GM21423 (cell line): ENCODE measurements around the gene ZFPM1.

ENCODE experiments used
- ATAC-seq: cut with Tn5 transposase; IDR thresholded peaks from one replicate; pipeline ENCODE4 v1.9.1; 2021; ENCODE audit warnings: mild to moderate bottlenecking, moderate library complexity; ENCODE audit not compliant: unreplicated experiment

The ZFPM1 gene

DNA sequence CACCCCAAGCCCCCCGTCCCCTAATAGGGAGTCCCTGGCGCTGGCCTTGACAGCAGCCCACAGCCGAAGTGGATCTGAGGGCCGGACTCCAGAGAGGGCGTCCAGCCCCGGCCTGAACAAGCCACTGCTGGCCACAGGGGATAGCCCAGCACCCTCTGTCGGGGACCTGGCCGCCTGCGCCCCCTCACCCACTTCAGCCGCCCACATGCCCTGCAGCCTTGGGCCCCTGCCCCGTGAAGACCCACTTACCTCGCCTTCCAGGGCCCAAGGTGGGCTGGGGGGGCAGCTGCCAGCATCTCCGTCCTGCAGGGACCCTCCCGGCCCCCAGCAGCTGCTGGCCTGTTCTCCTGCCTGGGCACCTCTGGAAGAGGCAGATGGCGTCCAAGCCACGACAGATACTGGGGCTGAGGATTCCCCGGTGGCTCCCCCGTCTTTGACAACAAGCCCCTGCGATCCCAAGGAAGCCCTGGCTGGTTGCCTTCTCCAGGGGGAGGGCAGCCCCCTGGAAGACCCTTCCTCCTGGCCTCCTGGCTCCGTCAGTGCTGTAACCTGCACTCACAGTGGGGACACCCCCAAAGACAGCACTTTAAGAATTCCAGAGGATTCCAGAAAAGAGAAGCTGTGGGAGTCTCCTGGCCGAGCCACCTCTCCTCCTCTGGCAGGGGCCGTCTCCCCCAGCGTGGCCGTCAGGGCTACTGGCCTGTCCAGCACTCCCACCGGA, 19.3 kb upstream of the ZFPM1 start:
- no peak for ATAC-seq

DNA sequence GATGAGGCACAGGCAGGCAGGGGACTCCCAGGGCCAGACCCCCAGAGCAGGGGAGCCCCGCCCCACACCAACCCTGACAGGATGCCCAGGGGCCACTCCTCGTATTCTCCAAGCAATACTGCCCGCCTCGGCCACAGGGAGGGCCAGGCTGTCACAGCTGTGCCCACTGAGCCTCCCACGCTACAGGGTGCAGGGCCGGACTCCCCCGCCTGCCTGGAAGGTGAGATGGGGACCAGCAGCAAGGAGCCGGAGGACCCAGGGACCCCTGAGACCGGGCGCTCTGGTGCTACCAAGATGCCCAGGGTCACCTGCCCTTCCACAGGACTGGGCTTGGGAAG, 18.8 kb upstream of the ZFPM1 start:
- no peak for ATAC-seq

GRCh38 chr16:88434746-88435145, 18.3 kb upstream of the ZFPM1 start:
- ATAC-seq = no peak

- ATAC-seq = no peak
Observed at GRCh38 chr16:88435437-88436355, 17.4 kb upstream of the ZFPM1 start.

DNA sequence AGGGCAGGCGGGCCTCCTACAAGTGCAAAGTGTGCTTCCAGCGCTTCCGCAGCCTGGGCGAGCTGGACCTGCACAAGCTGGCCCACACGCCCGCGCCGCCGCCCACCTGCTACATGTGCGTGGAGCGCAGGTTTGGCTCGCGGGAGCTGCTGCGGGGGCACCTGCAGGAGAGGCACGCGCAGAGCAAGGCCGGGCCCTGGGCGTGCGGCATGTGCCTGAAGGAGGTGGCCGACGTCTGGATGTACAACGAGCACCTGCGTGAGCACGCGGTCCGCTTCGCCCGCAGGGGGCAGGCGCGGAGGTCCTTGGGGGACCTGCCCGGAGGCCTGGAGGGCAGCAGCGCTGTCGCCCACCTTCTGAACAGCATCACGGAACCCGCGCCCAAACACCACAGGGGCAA, 16.3 kb upstream of the ZFPM1 start:
- ATAC-seq = no peak

DNA sequence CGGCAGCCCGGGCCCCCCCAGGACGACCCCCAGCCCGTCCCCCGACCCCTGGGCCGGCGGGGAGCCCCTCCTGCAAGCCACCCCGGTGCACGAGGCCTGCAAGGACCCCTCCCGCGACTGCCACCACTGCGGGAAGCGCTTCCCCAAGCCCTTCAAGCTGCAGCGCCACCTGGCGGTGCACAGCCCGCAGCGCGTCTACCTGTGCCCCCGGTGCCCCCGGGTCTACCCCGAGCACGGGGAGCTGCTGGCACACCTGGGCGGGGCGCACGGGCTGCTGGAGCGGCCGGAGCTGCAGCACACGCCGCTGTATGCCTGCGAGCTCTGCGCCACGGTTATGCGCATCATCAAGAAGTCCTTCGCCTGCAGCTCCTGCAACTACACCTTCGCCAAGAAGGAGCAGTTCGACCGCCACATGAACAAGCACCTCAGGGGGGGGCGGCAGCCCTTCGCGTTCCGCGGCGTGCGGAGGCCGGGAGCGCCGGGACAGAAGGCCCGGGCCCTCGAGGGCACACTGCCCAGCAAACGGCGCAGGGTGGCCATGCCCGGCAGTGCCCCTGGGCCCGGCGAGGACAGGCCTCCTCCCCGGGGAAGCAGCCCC, 15.6 kb upstream of the ZFPM1 start:
- no peak for ATAC-seq

DNA sequence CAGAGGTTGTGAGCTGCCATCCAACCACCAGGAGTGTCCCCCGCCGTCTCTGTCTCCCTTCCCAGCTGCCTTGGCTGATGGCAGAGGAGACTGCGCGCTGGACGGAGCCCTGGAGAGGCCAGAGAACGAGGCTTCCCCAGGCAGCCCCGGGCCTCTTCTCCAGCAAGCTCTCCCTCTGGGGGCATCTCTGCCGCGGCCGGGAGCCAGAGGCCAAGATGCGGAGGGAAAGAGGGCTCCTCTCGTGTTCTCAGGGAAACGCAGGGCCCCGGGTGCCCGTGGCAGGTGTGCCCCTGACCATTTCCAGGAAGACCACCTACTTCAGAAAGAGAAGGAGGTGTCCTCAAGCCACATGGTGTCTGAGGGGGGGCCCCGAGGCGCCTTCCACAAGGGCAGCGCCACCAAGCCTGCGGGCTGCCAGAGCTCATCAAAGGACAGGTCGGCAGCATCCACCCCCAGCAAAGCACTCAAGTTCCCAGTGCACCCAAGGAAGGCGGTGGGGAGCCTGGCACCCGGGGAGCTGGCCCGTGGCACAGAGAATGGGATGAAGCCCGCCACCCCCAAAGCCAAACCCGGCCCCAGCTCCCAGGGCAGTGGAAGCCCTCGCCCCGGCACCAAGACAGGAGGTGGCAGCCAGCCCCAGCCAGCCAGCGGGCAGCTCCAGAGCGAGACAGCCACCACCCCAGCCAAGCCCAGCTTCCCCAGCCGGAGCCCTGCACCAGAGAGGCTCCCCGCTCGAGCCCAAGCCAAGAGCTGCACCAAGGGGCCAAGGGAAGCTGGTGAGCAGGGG, 14.8 kb upstream of the ZFPM1 start:
- ATAC-seq = no peak

DNA sequence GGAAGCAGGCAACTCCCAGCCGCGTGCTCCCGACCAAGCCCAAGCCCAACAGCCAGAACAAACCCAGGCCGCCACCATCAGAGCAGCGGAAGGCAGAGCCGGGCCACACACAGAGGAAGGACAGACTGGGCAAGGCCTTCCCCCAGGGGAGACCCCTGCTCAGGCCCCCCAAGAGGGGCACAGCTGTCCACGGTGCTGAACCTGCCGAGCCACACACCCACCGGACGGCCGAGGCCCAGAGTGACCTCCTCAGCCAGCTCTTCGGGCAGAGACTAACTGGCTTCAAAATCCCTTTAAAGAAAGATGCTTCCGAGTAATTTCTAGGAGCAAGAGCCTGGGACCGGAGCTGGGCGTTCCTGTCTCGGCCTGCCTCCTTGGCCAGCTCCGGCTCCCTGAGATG, 14.1 kb upstream of the ZFPM1 start:
- no peak for ATAC-seq

DNA sequence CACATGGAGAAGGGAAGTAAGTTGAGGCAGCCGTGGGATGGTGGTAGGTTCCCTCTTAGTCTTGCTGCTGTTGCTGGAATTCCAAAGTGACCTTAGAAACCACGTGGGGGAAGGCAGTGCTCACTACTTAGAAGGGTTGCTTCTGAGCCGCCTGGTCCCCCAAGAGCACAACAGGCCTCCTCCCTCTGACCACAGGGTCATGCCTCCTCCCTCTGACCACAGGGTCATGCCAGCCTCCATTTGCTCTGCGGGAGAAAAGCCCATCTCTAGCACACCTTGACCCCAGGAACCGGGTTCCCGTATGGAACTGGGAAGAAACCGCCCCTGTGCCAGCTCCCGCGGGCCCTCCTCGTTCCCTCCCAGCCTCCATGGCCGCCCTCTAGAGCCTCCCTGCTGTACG, 13.4 kb upstream of the ZFPM1 start:
- no peak for ATAC-seq

DNA sequence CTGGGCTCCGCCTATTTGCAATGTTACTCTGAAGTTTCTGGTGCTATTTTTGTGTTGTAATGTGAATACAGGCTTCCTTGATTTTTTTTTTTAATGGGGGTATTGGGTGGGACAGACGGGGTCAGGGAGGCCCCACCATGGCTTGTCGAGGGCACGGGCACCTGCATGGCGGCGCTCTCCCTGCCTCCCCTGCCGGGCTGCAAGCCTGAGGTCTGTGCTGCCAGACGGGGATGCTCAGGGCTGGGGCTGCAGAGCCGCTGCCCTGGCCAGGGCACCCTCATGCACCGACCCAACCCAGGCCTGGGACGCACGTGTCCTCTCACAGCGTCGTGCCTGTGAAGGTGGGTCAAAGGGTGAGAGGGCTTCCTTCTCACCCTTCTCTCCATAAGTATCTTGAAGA, 13.0 kb upstream of the ZFPM1 start:
- ATAC-seq = no peak

DNA sequence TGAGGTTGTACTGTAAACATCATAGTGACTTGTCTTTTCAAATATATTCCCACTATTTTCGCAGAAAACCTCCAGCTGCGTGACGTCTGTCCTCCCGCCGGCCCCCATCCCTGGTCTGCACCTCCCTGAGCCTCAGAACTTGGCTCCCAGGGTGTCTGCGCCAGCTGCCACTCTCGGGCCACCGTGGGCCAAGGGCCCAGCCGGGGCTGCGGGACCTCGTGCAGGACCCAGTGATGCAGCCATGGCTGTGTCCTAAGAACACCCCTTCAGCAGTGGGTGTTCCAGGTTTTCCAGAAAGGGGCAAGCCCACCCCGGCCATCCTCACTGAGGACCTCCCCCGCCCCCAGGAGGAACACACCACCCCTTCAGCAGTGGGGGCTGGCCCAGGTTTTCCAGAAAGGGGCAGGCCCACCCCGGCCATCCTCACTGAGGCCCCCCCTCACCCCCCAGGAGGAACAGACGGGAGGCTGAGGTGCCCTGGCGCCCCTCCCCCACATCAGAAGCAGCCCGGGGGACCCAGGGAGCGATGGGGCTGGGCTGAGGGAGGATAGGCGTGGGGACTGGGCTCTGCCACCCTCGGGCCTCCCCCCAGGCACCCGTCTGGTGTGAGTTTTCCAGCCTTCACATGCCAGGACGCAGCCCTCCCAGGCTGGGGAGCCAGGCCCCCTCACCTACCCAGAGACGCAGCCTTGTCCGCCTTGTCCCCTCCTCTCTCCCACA, 12.2 kb upstream of the ZFPM1 start:
- ATAC-seq = no peak

DNA sequence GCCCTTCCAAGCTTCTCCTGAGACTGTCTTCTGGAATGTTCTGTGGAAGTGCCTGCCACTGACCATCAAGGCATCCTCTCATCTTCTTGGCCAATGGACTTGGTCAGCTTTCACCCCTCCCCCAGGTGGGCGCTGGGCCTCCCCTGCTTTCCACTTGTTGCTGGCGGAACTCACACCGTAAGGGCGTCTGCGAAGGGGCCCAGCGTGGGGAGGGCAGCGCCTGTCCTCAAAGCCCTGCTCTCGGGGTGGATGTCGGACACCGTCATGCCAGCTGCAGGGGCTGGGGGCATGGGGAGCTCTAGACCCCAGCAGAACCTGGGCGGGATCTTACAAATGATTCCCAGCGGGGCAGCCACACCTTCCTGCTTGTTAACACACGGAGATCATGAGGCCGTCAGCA, 11.6 kb upstream of the ZFPM1 start:
- ATAC-seq = no peak

- ATAC-seq = no peak
Observed at GRCh38 chr16:88442383-88442726, 10.7 kb upstream of the ZFPM1 start.

DNA sequence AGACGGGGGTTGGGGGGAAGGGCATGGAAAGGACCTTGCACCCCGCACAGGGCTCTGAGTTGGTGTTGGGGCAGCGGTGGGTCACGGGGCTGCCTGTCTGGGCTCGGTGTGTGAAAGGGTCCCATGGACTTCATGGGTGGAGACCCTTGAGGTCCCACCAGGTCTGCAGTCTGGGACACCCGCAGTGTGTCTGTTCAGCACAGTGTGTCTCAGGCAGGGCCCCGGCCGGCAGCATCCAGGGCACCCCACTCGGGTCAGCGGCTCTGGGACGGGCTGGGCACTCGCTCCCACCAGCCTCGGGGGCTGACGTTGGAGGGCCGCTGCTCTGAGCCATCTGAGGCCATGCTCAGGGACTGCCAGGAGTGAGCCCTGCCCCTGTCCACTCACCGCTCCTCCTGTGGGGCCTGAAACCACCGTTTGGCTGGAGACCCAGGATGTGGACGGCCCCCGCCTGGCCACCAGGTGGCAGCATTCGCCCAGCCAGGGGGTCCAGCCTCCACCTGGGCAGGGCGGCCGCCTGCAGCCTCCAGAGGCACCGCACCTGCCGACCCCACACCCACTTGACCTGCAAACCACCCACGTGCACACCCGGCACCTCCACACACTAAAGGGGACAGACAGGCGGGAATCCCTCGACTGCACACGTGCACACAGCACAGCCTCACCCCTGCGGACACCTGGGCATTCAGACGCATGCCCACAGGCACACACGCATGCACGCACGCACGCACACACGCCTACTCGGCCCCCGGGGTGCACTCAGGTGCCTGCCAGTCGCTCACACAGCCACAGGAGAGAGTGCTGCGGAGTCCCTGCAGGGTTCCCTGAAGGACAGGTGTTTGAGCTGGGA, 10.1 kb upstream of the ZFPM1 start:
- no peak for ATAC-seq

DNA sequence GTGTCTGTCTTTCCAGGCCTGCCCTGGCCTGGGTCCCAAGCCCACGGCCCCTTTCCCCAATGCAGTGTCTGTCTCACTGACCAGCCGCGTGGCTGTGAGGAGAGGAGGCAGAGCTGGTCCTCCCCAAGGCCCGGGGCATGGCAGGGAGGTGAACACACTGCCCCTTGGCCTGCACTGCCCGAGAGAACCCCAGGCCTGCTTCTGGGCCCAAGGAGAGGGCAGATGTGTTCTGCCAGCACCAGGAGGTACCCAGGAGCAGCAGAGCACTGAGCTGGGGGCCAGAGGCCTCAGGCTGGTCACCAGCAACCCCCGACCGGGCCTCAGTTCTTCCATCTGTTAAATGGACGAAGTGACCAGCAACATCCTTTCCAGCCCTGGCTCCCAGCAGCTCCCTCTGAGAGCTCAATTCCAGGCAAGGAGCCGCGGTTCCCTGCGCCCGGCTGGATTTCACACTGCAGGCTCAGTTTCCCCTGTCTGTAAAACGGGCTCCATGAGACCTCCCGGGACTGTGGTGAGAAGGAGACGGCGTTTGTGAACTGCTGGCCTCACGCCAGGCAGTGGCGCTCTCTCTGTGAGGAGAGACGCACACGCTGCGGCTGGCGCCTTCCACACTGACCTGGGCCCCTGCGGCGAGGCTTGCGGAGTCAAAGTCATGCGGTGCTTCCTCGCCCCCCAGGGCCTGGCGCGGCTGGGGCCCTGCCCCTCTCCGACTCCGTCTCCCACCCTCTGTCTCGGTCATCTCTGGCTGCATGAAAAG, 8.1 kb upstream of the ZFPM1 start:
- ATAC-seq = no peak

DNA sequence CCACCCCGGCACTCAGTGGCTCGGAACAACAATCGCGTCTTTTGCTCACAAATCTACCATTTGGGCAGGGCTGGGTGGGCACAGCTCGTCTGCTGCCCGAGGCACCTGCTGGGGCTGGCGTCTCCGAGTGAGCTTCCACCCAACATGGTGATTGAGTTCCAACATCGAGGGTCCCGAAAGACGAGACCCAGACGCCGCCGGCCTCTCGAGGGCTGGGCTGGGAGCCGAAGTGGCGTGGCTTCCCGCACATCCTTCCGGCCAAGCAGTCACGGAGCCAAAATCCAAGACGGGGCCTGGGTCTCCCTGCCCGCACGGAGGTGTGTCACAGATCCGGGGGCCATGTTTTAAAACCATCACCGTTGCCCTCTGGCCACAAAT, 7.5 kb upstream of the ZFPM1 start:
- no peak for ATAC-seq

DNA sequence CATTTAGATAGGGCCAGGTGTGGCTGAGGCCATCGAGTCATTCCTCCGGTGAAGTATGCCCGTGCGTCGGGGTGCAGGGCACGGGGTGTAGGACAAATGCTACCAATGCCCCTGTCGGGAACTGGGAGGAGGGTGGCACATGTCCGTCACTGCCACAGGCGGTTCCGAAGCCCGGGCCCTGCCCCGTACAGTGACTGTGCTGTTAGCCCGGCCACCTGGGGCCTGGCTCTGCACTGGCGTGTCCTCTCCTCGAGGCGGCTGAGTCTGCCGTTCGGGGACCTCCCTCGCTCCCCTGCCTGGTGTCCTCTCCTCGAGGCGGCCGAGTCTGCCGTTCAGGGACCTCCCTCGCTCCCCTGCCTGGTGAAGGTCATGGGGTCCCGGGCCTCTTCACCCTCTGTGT, 7.0 kb upstream of the ZFPM1 start:
- no peak for ATAC-seq

GRCh38 chr16:88446736-88447135, 6.3 kb upstream of the ZFPM1 start:
- no peak for ATAC-seq

GRCh38 chr16:88447881-88448280, 5.2 kb upstream of the ZFPM1 start:
- no peak for ATAC-seq
